Fibroblast of peridontal ligament (primary cell): ENCODE measurements around the gene ERC2.

Experiments
- DNase-seq: peaks from one replicate; pipeline ENCODE4 v3.0.0-alpha.2; 2010; ENCODE audit errors: extremely low read depth

Gene ERC2

DNA sequence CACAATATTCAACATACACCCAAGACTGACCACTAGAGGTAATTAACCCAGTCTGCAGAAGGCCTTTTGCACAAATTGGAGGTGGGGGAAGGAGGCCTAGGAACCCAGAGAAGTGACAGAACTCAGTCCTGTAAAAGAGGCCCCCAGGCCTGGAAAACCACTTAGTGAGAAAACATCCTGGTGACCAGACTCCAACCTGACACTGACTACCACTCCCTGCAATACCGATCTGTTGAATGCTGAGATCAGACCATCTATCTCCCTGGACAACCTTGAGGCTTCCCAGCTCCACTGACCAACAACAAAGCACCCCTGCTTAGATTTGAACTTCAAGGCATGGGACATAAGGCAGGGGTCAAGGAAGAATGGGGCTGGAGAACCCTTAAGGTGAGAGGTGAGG, 719.2 kb downstream of the ERC2 start:
- DNase-seq: no peak

GRCh38 chr3:55746808-55747413, 721.4 kb downstream of the ERC2 start:
- peak; percentile 56 for DNase-seq

GRCh38 chr3:55742832-55743136, 725.5 kb downstream of the ERC2 start:
- no peak for DNase-seq

DNA sequence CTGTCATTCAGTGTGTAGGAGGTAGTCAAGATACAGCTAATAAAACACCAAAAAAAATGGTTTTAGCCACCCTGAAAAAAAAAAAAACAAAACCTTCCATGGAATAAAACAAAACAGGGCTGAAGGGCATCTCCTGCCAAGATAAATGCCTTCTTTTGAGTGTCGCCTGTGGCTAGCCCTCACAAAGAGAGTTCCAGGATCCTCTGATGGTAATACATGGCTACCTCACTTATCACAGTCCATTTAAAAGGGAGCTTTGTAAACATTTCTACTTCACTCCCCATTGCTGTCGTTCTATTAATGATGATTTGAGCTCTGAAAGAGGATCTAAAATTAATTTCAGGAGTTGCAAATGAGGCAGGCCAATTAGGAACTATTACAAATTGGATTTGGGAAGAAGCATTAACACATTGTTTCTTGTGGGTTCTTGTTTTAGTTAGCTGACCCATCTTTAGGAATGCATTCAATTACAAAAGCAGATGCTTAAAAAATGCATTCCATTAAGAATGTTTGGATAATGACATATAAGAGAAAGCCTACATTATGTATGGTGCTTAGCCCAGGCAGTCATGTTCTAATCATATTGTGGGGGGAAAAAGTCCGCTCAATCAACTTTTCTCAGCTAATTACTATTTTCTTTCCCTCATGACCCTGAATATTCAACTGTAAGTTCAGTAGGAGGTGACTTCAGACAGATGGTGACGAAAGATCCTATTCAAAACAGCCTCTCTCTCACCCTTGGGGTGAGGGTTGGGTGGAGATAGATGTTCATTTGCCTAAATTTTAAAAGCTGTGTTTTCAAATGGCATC, 726.0 kb downstream of the ERC2 start:
- DNase-seq: no peak

DNA sequence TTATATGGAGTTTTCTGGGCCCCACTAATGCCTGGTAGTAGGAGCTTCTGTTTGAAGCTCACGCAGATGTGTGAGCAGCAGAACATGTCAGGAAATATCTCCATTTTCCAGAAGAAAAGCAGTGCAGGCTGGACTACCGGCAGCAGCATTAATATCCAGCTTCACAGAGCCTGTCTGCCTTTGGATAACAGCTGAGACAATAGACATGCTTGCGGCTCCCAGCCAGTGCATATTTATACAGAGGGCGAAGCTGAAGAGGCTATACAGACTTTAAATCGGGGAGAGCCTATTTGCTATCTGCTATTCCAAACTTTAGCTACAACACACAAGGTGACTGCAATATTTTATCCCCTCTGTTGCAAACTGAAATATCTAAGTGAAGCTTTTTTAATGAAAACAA, 731.1 kb downstream of the ERC2 start:
- no peak for DNase-seq

GRCh38 chr3:55735976-55736375, 732.3 kb downstream of the ERC2 start:
- DNase-seq: no peak

DNA sequence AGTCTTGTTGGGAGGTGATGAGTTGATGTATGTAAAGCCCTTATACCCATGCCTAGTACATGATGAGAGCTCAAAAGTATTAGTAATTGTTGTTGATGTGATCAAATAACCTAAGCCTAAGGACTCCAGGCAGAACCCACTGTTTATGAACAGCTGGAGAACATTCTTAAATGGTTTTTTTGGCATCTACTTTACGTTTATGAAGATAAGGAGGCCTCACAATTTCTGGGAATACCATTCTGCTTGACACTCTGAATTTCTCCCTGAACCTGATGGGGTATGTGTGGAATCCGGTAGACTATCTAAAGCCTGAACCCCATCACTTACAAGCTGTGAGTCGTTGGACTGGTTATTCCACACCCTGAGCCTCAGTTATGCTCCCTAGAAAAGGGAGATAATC, 736.5 kb downstream of the ERC2 start:
- no peak for DNase-seq

DNA sequence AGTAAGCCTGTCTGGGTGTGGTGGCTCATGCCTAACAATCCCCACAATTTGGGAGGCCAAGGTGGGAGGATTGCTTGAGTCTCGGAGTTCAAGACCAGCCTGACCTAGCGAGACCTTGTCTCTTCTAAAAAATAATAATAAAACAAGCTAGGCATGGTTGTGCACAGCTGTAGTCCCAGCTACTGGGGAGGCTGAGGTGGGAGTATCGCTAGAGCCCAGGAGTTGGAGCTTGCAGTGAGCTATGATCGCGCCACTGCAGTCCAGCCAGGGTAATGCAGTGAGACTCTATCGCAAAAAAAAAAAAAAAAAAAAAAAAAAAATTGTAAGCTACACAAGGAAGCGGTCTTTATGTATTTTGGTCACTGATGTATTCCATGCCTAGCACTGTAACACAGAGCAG, 738.7 kb downstream of the ERC2 start:
- no peak for DNase-seq

- no peak for DNase-seq
Measured at GRCh38 chr3:55728461-55729100, 739.7 kb downstream of the ERC2 start.

- no peak for DNase-seq
Measured at GRCh38 chr3:55726501-55726775, 741.8 kb downstream of the ERC2 start.

DNA sequence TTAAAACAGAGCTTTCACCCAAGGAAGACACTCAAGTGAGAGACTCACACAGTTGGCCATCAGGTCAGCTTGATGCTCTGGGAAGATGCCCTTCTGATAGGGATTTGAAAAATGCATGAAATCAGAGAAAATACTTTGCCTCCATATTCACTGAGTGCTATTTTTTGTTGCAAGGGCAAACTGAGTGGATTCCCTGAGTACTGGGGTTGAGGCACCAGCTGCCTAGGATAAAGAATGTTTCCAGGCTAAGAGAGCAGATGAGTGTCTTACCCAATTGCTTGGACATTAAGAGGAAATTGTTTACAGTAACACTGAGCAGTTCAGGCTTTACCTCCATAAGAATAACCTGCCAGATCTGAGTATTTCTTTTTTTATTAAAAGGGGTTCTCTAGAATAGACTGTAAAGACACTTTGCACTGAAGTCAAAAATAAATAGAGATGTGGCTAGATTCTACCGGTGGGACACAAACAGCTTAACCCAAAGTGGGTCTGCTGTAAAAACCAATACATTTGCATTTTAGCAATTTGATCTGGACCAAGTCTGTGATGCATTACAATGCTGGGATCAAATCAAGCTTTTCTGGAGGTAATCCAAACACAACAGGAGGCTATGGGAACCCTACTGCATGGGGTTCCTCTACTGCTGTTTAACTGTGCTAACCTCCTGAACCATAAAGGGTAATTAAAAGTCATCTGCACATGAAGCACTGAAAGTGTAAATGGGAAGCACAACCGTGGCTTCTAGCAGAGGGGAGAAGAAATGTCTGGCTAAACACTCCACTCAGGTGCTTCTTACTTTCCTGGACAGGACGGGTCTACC, 742.4 kb downstream of the ERC2 start:
- DNase-seq: no peak

GRCh38 chr3:55724821-55725220, 743.4 kb downstream of the ERC2 start:
- DNase-seq: no peak

- no peak for DNase-seq
Measured at GRCh38 chr3:55724407-55724784, 743.9 kb downstream of the ERC2 start.

GRCh38 chr3:55723653-55724406, 744.4 kb downstream of the ERC2 start:
- no peak for DNase-seq

DNA sequence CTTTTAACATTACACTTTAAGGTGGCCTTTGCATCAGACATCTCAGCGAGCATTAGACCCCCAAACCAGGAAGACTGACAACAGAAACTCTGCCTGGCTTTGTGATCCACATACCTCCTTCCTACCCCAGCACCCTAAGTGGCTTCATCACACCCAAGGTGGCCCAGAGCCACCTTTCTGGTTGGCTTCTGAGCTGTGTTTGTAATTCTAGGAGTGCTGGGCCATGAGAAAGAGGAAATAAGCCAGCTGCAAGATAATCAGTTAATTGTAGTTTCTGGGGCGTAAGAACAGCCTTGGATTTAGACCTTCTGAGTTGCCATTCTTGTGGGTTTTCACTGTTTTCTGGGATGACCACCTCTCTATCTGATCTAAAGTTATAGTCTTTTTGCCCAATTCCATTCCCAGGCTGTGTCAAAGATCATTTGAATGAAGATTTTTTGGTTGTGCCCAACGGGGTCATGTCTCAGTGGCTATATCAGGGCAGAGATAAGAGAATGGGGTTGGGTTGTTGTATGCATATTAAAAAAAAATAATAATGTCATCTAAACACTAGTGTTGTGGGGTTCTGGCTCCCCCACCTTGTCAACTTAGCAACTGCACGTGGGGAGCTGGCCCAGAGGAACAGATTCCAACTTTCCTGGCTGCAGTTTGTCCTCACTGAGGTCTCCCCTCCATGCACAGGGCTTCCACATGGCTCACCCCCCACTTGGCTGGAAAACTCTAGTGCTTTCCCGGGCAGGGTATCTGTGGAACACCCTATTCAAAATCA, 746.4 kb downstream of the ERC2 start:
- DNase-seq: peak; percentile 39

DNA sequence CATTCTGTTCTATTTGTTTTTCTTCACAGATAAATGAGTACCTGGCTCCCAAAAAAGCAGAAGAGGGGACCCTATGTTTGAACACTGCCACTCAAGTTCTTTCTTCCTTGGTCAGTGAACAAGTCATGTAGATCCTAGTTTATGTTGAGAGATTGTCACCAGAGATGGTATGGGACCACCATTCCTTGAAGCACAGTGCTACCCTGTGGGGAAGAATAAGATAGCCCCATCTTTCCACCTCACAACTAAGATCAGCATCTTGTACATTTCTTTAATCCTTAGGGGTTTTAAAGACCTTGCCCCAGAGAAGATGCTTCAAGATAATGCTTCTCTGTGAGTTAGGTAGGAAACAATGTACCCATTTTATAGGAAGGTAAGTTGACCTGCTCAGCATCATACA, 747.7 kb downstream of the ERC2 start:
- DNase-seq: peak; percentile 57

GRCh38 chr3:55719508-55719907, 748.8 kb downstream of the ERC2 start:
- DNase-seq: no peak

GRCh38 chr3:55719006-55719405, 749.3 kb downstream of the ERC2 start:
- DNase-seq: no peak

GRCh38 chr3:55718521-55718921, 749.7 kb downstream of the ERC2 start:
- DNase-seq: no peak

GRCh38 chr3:55718074-55718473, 750.2 kb downstream of the ERC2 start:
- no peak for DNase-seq

GRCh38 chr3:55717481-55717880, 750.8 kb downstream of the ERC2 start:
- DNase-seq: no peak
